H1 (cell line): Measurements from ENCODE around the gene RUNX1. TPM values are rescaled to one million over a fixed set of nuclear protein-coding genes. Genes with fewer than 3 reads are reported as not detected.

Experiments used
- CTCF ChIA-PET: fragments of 300-600 bp; sonication (Branson Sonifier 250); formaldehyde crosslinking; loops from one replicate; lab custom pipeline; 2021; ENCODE audit not compliant: partially characterized antibody; lab: Charles Lee
- POLR2A ChIA-PET: fragments of 300-600 bp; sonication (Branson Sonifier 250); formaldehyde crosslinking; loops from one replicate; lab custom pipeline; 2021; ENCODE audit warnings: inconsistent platforms; ENCODE audit not compliant: partially characterized antibody; lab: Charles Lee
- DNase-seq, 2 experiments: peaks; one replicate each; pipeline versions ENCODE4 v3.0.0 to v3.0.0-alpha.2; 2010 to 2022; ENCODE audit warnings: low spot score in 2 of 2, low read depth in 1 of 2, mixed read lengths in 1 of 2
- FAIRE-seq: peaks from 2 replicates; lab custom pipeline; 2011; peaks lifted over from hg19 to GRCh38; lab: Jason Lieb, UNC
- H2AFZ ChIP-seq: 2 replicates; pipeline ENCODE4 v1.8.1; 2012; ENCODE audit warnings: low read length, inconsistent platforms
- H2AK5ac ChIP-seq: 2 replicates; pipeline ENCODE4 v1.6.1; 2013; ENCODE audit warnings: low read depth, low read length
- H2BK120ac ChIP-seq: replicated peaks from 2 replicates; pipeline ENCODE3; 2013; ENCODE audit warnings: low read depth, low read length, inconsistent platforms
- H2BK12ac ChIP-seq: 2 replicates; pipeline ENCODE4 v1.6.1; 2013; ENCODE audit warnings: low read depth, low read length
- H2BK15ac ChIP-seq: 2 replicates; pipeline ENCODE4 v1.6.1; 2013; ENCODE audit warnings: low read length
- H2BK20ac ChIP-seq: 2 replicates; pipeline ENCODE4 v1.6.1; 2013; ENCODE audit warnings: low read length
- H2BK5ac ChIP-seq: 2 replicates; pipeline ENCODE4 v1.6.1; 2013; ENCODE audit warnings: low read depth, low read length
- H3K14ac ChIP-seq: 2 replicates; pipeline ENCODE4 v1.6.1; 2013; ENCODE audit warnings: inconsistent platforms; ENCODE audit not compliant: insufficient read length
- H3K18ac ChIP-seq: 2 replicates; pipeline ENCODE4 v1.6.1; 2013; ENCODE audit warnings: low read length; ENCODE audit errors: extremely low read depth
- H3K23ac ChIP-seq: 2 replicates; pipeline ENCODE4 v1.6.1; 2013; ENCODE audit warnings: inconsistent platforms; ENCODE audit not compliant: insufficient read length
- H3K23me2 ChIP-seq: 2 replicates; pipeline ENCODE4 v1.6.1; 2013; ENCODE audit warnings: low read depth, low read length
- H3K27ac ChIP-seq: 2 replicates; pipeline ENCODE4 v1.6.1; 2011; ENCODE audit warnings: low read depth, low read length, inconsistent platforms
- H3K27me3 ChIP-seq, 4 experiments: replicated peaks in 1 of 4; 1 replicate in 1 of 4; 2 replicates in 3 of 4; pipeline versions ENCODE4 v1.6.1 to v1.8.1; 2011 to 2013; ENCODE audit warnings: low read length in 3 of 4, mild to moderate bottlenecking in 3 of 4, inconsistent platforms in 2 of 4, mixed read lengths in 2 of 4, moderate library complexity in 1 of 4; ENCODE audit not compliant: control insufficient read depth in 3 of 4, insufficient read depth in 3 of 4; ENCODE audit errors: extremely low read depth in 1 of 4
- H3K36me3 ChIP-seq, 4 experiments: 2 replicates each; pipeline versions ENCODE4 v1.6.1 to v1.8.1; 2011 to 2013; ENCODE audit warnings: mild to moderate bottlenecking in 4 of 4, low read length in 3 of 4, moderate library complexity in 2 of 4, control low read depth in 1 of 4, inconsistent platforms in 1 of 4; ENCODE audit not compliant: insufficient read depth in 4 of 4, control insufficient read depth in 2 of 4
- H3K4ac ChIP-seq: replicated peaks from 2 replicates; pipeline ENCODE3; 2013; ENCODE audit warnings: low read length, low read depth, mixed read lengths, inconsistent platforms; ENCODE audit not compliant: insufficient read length
- H3K4me1 ChIP-seq, 4 experiments: replicated peaks in 1 of 4; 1 replicate in 1 of 4; 2 replicates in 3 of 4; pipeline versions ENCODE4 v1.6.1 to v1.8.1; 2011 to 2013; ENCODE audit warnings: low read length in 3 of 4, inconsistent platforms in 2 of 4, mixed read lengths in 1 of 4; ENCODE audit not compliant: insufficient read depth in 4 of 4, control insufficient read depth in 3 of 4
- H3K4me2 ChIP-seq, 2 experiments: 2 replicates each; pipeline versions ENCODE4 v1.6.1 to v1.8.1; 2011 to 2013; ENCODE audit warnings: low read depth in 2 of 2, low read length in 2 of 2, control low read depth in 1 of 2, inconsistent platforms in 1 of 2, mild to moderate bottlenecking in 1 of 2; ENCODE audit not compliant: insufficient read depth in 1 of 2
- H3K4me3 ChIP-seq, 4 experiments: fragments of 200-600, 300-600 bp in 1 of 4; sonication (generic), shearing (Covaris generic), sonication (Bioruptor Twin) in 1 of 4; 2 replicates each; pipeline versions ENCODE4 v1.5.1 to v1.8.1; 2011 to 2016; ENCODE audit warnings: low read length in 4 of 4, low read depth in 3 of 4, control low read depth in 2 of 4, inconsistent platforms in 2 of 4, mild to moderate bottlenecking in 2 of 4, mixed read lengths in 1 of 4, moderate library complexity in 1 of 4; ENCODE audit not compliant: insufficient read depth in 2 of 4; ENCODE audit errors: extremely low read depth in 1 of 4
- H3K56ac ChIP-seq: replicated peaks from 2 replicates; pipeline ENCODE3; 2013; ENCODE audit warnings: low read depth, mild to moderate bottlenecking, mixed read lengths, low read length, inconsistent platforms; ENCODE audit not compliant: insufficient read length
- H3K79me1 ChIP-seq: 2 replicates; pipeline ENCODE4 v1.6.1; 2013; ENCODE audit warnings: low read depth, low read length, control low read depth
- H3K79me2 ChIP-seq, 2 experiments: 2 replicates each; pipeline versions ENCODE4 v1.6.1 to v1.8.1; 2012 to 2013; ENCODE audit warnings: low read length in 2 of 2, mild to moderate bottlenecking in 2 of 2, inconsistent platforms in 1 of 2; ENCODE audit not compliant: insufficient read depth in 2 of 2, control insufficient read depth in 1 of 2
- H3K9ac ChIP-seq, 4 experiments: replicated peaks in 1 of 4; 1 replicate in 1 of 4; 2 replicates in 3 of 4; pipeline versions ENCODE4 v1.6.1 to v1.8.1; 2011 to 2013; ENCODE audit warnings: low read depth in 3 of 4, low read length in 3 of 4, control low read depth in 2 of 4, mild to moderate bottlenecking in 2 of 4, moderate library complexity in 2 of 4, inconsistent platforms in 1 of 4; ENCODE audit errors: extremely low read depth in 1 of 4
- H3K9me3 ChIP-seq, 2 experiments: 2 replicates each; pipeline versions ENCODE4 v1.6.1 to v1.8.1; 2012 to 2013; ENCODE audit warnings: mild to moderate bottlenecking in 2 of 2, moderate library complexity in 2 of 2, control low read depth in 1 of 2, inconsistent platforms in 1 of 2, low read depth in 1 of 2, low read length in 1 of 2, mixed read lengths in 1 of 2; ENCODE audit not compliant: insufficient read depth in 2 of 2
- H4K20me1 ChIP-seq, 2 experiments: replicated peaks in 1 of 2; 2 replicates each; pipeline versions ENCODE3 to v1.8.1; 2011 to 2013; ENCODE audit warnings: inconsistent platforms in 2 of 2, low read length in 2 of 2, mild to moderate bottlenecking in 1 of 2; ENCODE audit not compliant: insufficient read depth in 2 of 2, control insufficient read depth in 1 of 2
- H4K5ac ChIP-seq: 2 replicates; pipeline ENCODE4 v1.6.1; 2013; ENCODE audit warnings: low read length, low read depth, mixed read lengths, inconsistent platforms; ENCODE audit not compliant: insufficient read length
- H4K8ac ChIP-seq: 2 replicates; pipeline ENCODE4 v1.8.0; 2013; ENCODE audit warnings: mild to moderate bottlenecking, moderate library complexity, low read length, inconsistent platforms; ENCODE audit not compliant: insufficient read depth; ENCODE audit errors: extremely low read depth
- H4K91ac ChIP-seq: replicated peaks from 2 replicates; pipeline ENCODE3; 2013; ENCODE audit warnings: low read length, mixed read lengths, inconsistent platforms; ENCODE audit not compliant: insufficient read length
- EP300 ChIP-seq, 2 experiments: IDR thresholded peaks; 1 replicate in 1 of 2; 2 replicates in 1 of 2; pipeline ENCODE4 v1.6.1; 2011 to 2012; ENCODE audit warnings: low read depth in 2 of 2, low read length in 2 of 2, mild to moderate bottlenecking in 2 of 2, borderline replicate concordance in 1 of 2, inconsistent platforms in 1 of 2, moderate library complexity in 1 of 2
- EZH2 ChIP-seq: fragments of 200-600 bp; sonication (generic); IDR thresholded peaks from 2 replicates; pipeline ENCODE4 v1.7.1; 2012; ENCODE audit warnings: low read depth, mild to moderate bottlenecking, moderate library complexity, low read length, inconsistent platforms; ENCODE audit not compliant: severe bottlenecking
- KDM4A ChIP-seq: IDR thresholded peaks from one replicate; pipeline ENCODE4 v1.7.1; 2012; ENCODE audit warnings: low read depth, mild to moderate bottlenecking, moderate library complexity, low read length, inconsistent platforms; ENCODE audit not compliant: severe bottlenecking
- KDM5A ChIP-seq: fragments of 200-600 bp; IDR thresholded peaks from 2 replicates; pipeline ENCODE4 v1.7.1; 2012; ENCODE audit warnings: mild to moderate bottlenecking, low read length, inconsistent platforms, mixed read lengths
- RAD21 ChIP-seq, 2 experiments: IDR thresholded peaks in 1 of 2; conservative IDR thresholded peaks in 1 of 2; 2 replicates each; pipeline ENCODE4 v1.6.1; 2011; ENCODE audit warnings: low read depth in 2 of 2, low read length in 2 of 2, improper control_type of control experiment in 1 of 2, inconsistent platforms in 1 of 2, mild to moderate bottlenecking in 1 of 2, moderate library complexity in 1 of 2
- SAP30 ChIP-seq: fragments of 300-600 bp; sonication (generic); IDR thresholded peaks from 2 replicates; pipeline ENCODE4 v1.7.1; 2012; ENCODE audit warnings: low read length, moderate library complexity, mild to moderate bottlenecking, inconsistent platforms; ENCODE audit not compliant: insufficient read depth, insufficient replicate concordance
- WGBS, 2 experiments: shearing (Covaris generic) in 1 of 2; methylation state at CpG; one replicate each; pipeline versions ENCODE4 v1.1.6 to v1.1.7; 2013 to 2015; ENCODE audit warnings: low lambda C conversion rate in 2 of 2, mixed read lengths in 2 of 2, inconsistent platforms in 1 of 2, low coverage in 1 of 2, missing lambda C conversion rate in 1 of 2; ENCODE audit not compliant: insufficient replicate concordance in 2 of 2, insufficient coverage in 1 of 2, insufficient read length in 1 of 2; ENCODE audit errors: extremely low coverage in 1 of 2, missing lambda C conversion rate in 1 of 2; 5-methylcytosine and 5-hydroxymethylcytosine counted together
- polyA plus RNA-seq, 7 experiments: library from polyadenylated mRNA; depleted of rRNA in 3 of 7; stranded (reverse) in 5 of 7; unstranded in 2 of 7; fragments of >200 nt in 5 of 7; fragments of 200-250 nt in 2 of 7; gene quantifications; 1 replicate in 5 of 7; 2 replicates in 1 of 7; 4 replicates in 1 of 7; pipeline versions ENCODE4 v1.2.1 to v1.2.3, GENCODE V29; 2011 to 2013; ENCODE audit warnings: missing spikeins in 2 of 7, mixed read lengths in 2 of 7
- total RNA-seq: library from RNA; stranded (reverse); fragmentation: NEBNext Ultra II Directional; extraction: Animal tissue kit (Norgen Biotek cat#: 25700); gene quantifications from 2 replicates; pipeline ENCODE4 v1.2.1, GENCODE V29; 2021
- TF ChIP-seq, protein P1 (sequence below): IDR thresholded peaks from 2 replicates; pipeline ENCODE4 v1.6.1; 2012; ENCODE audit warnings: inconsistent platforms

Gene RUNX1
- total and polyA plus RNA-seq, 2 of the 8 experiments (the other 6 are each of a cell fraction or from before 2014, with no cell fraction given) = 0.20 to 0.60 TPM

DNA sequence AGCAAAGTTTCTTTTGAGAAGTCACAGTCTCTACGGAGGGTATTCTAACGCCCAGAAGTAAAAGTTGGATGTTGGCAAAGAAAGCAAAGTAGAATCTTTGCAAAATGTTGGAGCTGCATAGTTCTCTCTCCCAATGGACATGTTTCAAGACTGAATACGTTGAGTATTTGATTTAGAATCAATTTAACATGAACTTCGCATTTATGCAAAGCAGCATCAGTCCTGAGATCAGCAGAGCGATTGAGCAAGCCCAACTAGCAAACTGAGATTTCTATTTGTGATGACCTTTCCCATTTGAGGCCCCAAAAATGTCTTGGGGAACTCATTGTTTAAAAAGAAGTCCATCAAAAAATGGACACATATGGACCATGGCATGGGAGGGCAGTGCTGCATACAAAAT is 8.0 kb downstream of the RUNX1 start:
- FAIRE-seq = no peak
- Histone ChIP-seq H3K27me3 (peaks cover 0 to 3% (median 0%) of the 10 kb centered on the region in 4 experiments; a peak in 1 of 7 replicates), H2AFZ (no peak overlapping the region), H3K4me2 (no peak overlapping the region), H3K4ac (no peak overlapping the region), H3K23ac (no peak overlapping the region), H2BK120ac (no peak overlapping the region), H3K79me1 (no peaks in the 10 kb centered on the region), H3K9ac (no peak overlapping the region), H2BK12ac (no peak overlapping the region), H3K4me1 (peaks cover 0 to 6% (median 0%) of the 10 kb centered on the region in 4 experiments; a peak in 1 of 7 replicates), H3K23me2 (no peaks in the 10 kb centered on the region)
- POLR2A ChIA-PET = no interaction called here
- CTCF ChIA-PET = interaction anchor here (1.4 kb wide), 1 partner anchor 10 kb away, joined by 3 read pairs; no protein-coding TSS in a partner anchor
- TF ChIP-seq SAP30 (no peak), KDM4A (no peak), RAD21 (IDR thresholded peaks at IDR 0.05 in 1 of 2, conservative IDR thresholded peaks at IDR 0.05 in 1 of 2; ENCODE audit: low read depth in 2 of 2, low read length in 2 of 2) (no peak), EZH2 (no peak), KDM5A (no peak), EP300 (IDR thresholded peaks at IDR 0.05; ENCODE audit: borderline replicate concordance in 1 of 2, low read depth in 2 of 2, low read length in 2 of 2) (no peak)
- TF ChIP-seq, protein P1, sequence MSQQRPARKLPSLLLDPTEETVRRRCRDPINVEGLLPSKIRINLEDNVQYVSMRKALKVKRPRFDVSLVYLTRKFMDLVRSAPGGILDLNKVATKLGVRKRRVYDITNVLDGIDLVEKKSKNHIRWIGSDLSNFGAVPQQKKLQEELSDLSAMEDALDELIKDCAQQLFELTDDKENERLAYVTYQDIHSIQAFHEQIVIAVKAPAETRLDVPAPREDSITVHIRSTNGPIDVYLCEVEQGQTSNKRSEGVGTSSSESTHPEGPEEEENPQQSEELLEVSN = no peak
- TF ChIP-seq, all 59 proteins: peak for 0
- DNase-seq = no peak
- Histone ChIP-seq H2BK5ac (no peak overlapping the region), H3K56ac (no peak overlapping the region), H3K4me3 (no peak overlapping the region), H3K18ac (no peak overlapping the region), H3K14ac (no peak overlapping the region), H4K8ac (no peak overlapping the region), H3K27ac (no peak overlapping the region), H4K91ac (no peak overlapping the region), H3K9me3 (no peaks in the 10 kb centered on the region), H3K36me3 (no peaks in the 10 kb centered on the region), H3K79me2 (no peaks in the 10 kb centered on the region), H2BK15ac (no peak overlapping the region), H2BK20ac (no peak overlapping the region), H2AK5ac (no peak overlapping the region), H4K20me1 (no peaks in the 10 kb centered on the region), H4K5ac (no peak overlapping the region)
- WGBS, 2 experiments = 90% methylated on average over 5 of the region's 5 CpGs; no CpG with 5 or more reads in 1 of the 2 experiments
